ENCODE measurements around the gene IQSEC1. TPM values are rescaled to one million over a fixed set of nuclear protein-coding genes. Genes with fewer than 3 reads are reported as not detected.

The IQSEC1 gene
- total and polyA plus RNA-seq, 9 of the 15 experiments (the other 6 are each of a cell fraction or from before 2014, with no cell fraction given): 0.56 to 39.0 (median 6.8) TPM

DNA sequence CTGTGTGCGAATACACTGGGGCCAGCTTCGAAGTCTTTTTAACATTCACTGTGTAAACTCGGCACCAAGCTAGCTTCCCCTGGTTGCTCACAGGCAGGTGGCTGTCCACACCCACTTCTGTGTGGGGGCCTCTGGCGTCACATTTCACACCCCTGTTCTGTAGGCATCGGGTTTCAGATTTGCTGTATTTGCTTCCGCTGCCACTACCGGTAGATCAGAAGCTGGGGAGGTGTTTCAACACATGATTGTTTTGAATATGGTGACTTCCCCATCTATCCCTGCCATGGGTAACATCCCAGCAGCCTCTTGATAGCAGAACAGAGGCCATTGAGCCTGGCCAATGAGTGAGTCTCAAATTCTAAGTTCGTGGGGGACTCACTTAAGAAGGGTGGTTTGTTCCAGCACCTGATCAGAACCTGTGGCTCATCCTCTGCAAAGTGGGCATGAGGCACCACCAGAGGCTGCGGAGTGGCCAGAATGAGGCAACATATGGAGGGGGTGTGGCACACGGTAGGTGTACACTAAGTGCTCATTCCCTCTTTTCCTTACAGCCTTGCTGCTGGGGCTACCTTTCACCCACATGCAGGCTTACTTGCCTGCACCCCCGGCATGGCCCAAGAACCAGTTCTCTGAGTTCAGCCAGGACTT lies 61.5 kb downstream of the IQSEC1 start (continued):
- TF ChIP-seq MNT (conservative IDR thresholded peaks at IDR 0.05) (no peak), BDP1 (IDR thresholded peaks at IDR 0.05; ENCODE audit: insufficient read depth, insufficient read length) (no peak), MAFG (tag; conservative IDR thresholded peaks at IDR 0.05) (no peak), MAZ (CRISPR knock-in tag; conservative IDR thresholded peaks at IDR 0.05 in 1 of 2, IDR thresholded peaks at IDR 0.05 in 1 of 2) (peak in 1 of 2 experiments; percentile 32; a peak in 2 of 4 replicates), ZNF583 (CRISPR knock-in tag; IDR thresholded peaks at IDR 0.05) (peak; percentile 53; the same call in 1 of the 2 replicates), ZNF174 (CRISPR knock-in tag; IDR thresholded peaks at IDR 0.05) (no peak), ELF4 (CRISPR knock-in tag; IDR thresholded peaks at IDR 0.05) (no peak), MED1 (CRISPR knock-in tag; IDR thresholded peaks at IDR 0.05; ENCODE audit: borderline replicate concordance) (no peak), ATF4 (CRISPR knock-in tag; IDR thresholded peaks at IDR 0.05) (peak; percentile 47; the same call in 1 of the 2 replicates), DACH1 (IDR thresholded peaks at IDR 0.05; ENCODE audit: partially characterized antibody) (no peak), SLC30A9 (CRISPR knock-in tag; IDR thresholded peaks at IDR 0.05) (no peak), COPS2 (conservative IDR thresholded peaks at IDR 0.05) (no peak), SIX5 (IDR thresholded peaks at IDR 0.05; ENCODE audit: borderline replicate concordance in 1 of 2, insufficient read depth in 1 of 2, low read depth in 1 of 2, low read length in 2 of 2) (no peak), TAF15 (IDR thresholded peaks at IDR 0.05; ENCODE audit: low read depth, low read length) (no peak), EHMT2 (IDR thresholded peaks at IDR 0.05) (no peak), CBFB (CRISPR knock-in tag; IDR thresholded peaks at IDR 0.05) (no peak), NBN (IDR thresholded peaks at IDR 0.05; ENCODE audit: low read depth) (no peak), NEUROD1 (IDR thresholded peaks at IDR 0.05; ENCODE audit: borderline replicate concordance, low read depth, low read length, partially characterized antibody) (no peak), HMGXB4 (CRISPR knock-in tag; IDR thresholded peaks at IDR 0.05) (no peak)
- TF ChIP-seq, protein P1, sequence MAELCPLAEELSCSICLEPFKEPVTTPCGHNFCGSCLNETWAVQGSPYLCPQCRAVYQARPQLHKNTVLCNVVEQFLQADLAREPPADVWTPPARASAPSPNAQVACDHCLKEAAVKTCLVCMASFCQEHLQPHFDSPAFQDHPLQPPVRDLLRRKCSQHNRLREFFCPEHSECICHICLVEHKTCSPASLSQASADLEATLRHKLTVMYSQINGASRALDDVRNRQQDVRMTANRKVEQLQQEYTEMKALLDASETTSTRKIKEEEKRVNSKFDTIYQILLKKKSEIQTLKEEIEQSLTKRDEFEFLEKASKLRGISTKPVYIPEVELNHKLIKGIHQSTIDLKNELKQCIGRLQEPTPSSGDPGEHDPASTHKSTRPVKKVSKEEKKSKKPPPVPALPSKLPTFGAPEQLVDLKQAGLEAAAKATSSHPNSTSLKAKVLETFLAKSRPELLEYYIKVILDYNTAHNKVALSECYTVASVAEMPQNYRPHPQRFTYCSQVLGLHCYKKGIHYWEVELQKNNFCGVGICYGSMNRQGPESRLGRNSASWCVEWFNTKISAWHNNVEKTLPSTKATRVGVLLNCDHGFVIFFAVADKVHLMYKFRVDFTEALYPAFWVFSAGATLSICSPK (IDR thresholded peaks at IDR 0.05; ENCODE audit: borderline replicate concordance): no peak
- TF ChIP-seq, protein P2, sequence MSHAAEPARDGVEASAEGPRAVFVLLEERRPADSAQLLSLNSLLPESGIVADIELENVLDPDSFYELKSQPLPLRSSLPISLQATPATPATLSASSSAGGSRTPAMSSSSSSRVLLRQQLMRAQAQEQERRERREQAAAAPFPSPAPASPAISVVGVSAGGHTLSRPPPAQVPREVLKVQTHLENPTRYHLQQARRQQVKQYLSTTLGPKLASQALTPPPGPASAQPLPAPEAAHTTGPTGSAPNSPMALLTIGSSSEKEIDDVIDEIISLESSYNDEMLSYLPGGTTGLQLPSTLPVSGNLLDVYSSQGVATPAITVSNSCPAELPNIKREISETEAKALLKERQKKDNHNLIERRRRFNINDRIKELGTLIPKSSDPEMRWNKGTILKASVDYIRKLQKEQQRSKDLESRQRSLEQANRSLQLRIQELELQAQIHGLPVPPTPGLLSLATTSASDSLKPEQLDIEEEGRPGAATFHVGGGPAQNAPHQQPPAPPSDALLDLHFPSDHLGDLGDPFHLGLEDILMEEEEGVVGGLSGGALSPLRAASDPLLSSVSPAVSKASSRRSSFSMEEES (CRISPR knock-in tag; IDR thresholded peaks at IDR 0.05): no peak
